ENCODE measurements around the gene MAP1S.
A peak's percentile ranks its signal among the peaks of the same experiment; 100 is the strongest.

MAP1S gene

GRCh38 chr19:17757125-17757524 lies 37.8 kb downstream of the MAP1S start:
- Histone ChIP-seq H3K4me1 (ENCODE audit: control insufficient read depth, insufficient read depth, low read length) (no peaks in the 10 kb centered on the region), H3K36me3 (ENCODE audit: control insufficient read depth, insufficient read depth, low read length) (no peaks in the 10 kb centered on the region)

GRCh38 chr19:17758515-17758914 lies 39.2 kb downstream of the MAP1S start:
- H3K9ac ChIP-seq (ENCODE audit: low read depth, low read length): no peak overlapping the region
- H3K36me3 ChIP-seq (ENCODE audit: control insufficient read depth, insufficient read depth, low read length): no peaks in the 10 kb centered on the region
- no peaks in the 10 kb centered on the region for H3K9me3 ChIP-seq (ENCODE audit: control insufficient read depth, insufficient read depth, low read length)
- no peaks in the 10 kb centered on the region for H3K4me1 ChIP-seq (ENCODE audit: control insufficient read depth, insufficient read depth, low read length)
- no peak overlapping the region for H3K4me3 ChIP-seq (ENCODE audit: low read depth, low read length)
- no peaks in the 10 kb centered on the region for H3K27me3 ChIP-seq (ENCODE audit: control insufficient read depth, insufficient read depth, low read length)

More at GRCh38 chr19:17757125-17757524, 37.8 kb downstream of the MAP1S start:
- no peaks in the 10 kb centered on the region for H3K9me3 ChIP-seq (ENCODE audit: control insufficient read depth, insufficient read depth, low read length)
- H3K9ac ChIP-seq (ENCODE audit: low read depth, low read length): no peak overlapping the region
- H3K27me3 ChIP-seq (ENCODE audit: control insufficient read depth, insufficient read depth, low read length): no peaks in the 10 kb centered on the region
- no peak overlapping the region for H3K4me3 ChIP-seq (ENCODE audit: low read depth, low read length)

GRCh38 chr19:17761148-17761547 lies 41.9 kb downstream of the MAP1S start:
- no peak overlapping the region for H3K9ac ChIP-seq (ENCODE audit: low read depth, low read length)
- H3K4me3 ChIP-seq (ENCODE audit: low read depth, low read length): no peak overlapping the region
- H3K36me3 ChIP-seq (ENCODE audit: control insufficient read depth, insufficient read depth, low read length): no peaks in the 10 kb centered on the region
- H3K4me1 ChIP-seq (ENCODE audit: control insufficient read depth, insufficient read depth, low read length): no peaks in the 10 kb centered on the region
- H3K9me3 ChIP-seq (ENCODE audit: control insufficient read depth, insufficient read depth, low read length): no peaks in the 10 kb centered on the region
- H3K27me3 ChIP-seq (ENCODE audit: control insufficient read depth, insufficient read depth, low read length): no peaks in the 10 kb centered on the region

GRCh38 chr19:17762505-17763229 lies 43.4 kb downstream of the MAP1S start:
- Histone ChIP-seq H3K4me1 (ENCODE audit: control insufficient read depth, insufficient read depth, low read length) (no peaks in the 10 kb centered on the region), H3K9me3 (ENCODE audit: control insufficient read depth, insufficient read depth, low read length) (no peaks in the 10 kb centered on the region), H3K9ac (ENCODE audit: low read depth, low read length) (no peak overlapping the region), H3K4me3 (ENCODE audit: low read depth, low read length) (peak overlapping the region; percentile 35), H3K27me3 (ENCODE audit: control insufficient read depth, insufficient read depth, low read length) (no peaks in the 10 kb centered on the region), H3K36me3 (ENCODE audit: control insufficient read depth, insufficient read depth, low read length) (no peaks in the 10 kb centered on the region)

GRCh38 chr19:17764348-17764747 lies 45.1 kb downstream of the MAP1S start:
- Histone ChIP-seq H3K4me3 (ENCODE audit: low read depth, low read length) (no peak overlapping the region), H3K9me3 (ENCODE audit: control insufficient read depth, insufficient read depth, low read length) (no peaks in the 10 kb centered on the region), H3K27me3 (ENCODE audit: control insufficient read depth, insufficient read depth, low read length) (no peaks in the 10 kb centered on the region), H3K9ac (ENCODE audit: low read depth, low read length) (no peak overlapping the region), H3K36me3 (ENCODE audit: control insufficient read depth, insufficient read depth, low read length) (no peaks in the 10 kb centered on the region), H3K4me1 (ENCODE audit: control insufficient read depth, insufficient read depth, low read length) (no peaks in the 10 kb centered on the region)

- Histone ChIP-seq H3K36me3 (ENCODE audit: control insufficient read depth, insufficient read depth, low read length) (no peaks in the 10 kb centered on the region), H3K4me3 (ENCODE audit: low read depth, low read length) (no peak overlapping the region), H3K4me1 (ENCODE audit: control insufficient read depth, insufficient read depth, low read length) (no peaks in the 10 kb centered on the region), H3K9me3 (ENCODE audit: control insufficient read depth, insufficient read depth, low read length) (no peaks in the 10 kb centered on the region), H3K9ac (ENCODE audit: low read depth, low read length) (no peak overlapping the region), H3K27me3 (ENCODE audit: control insufficient read depth, insufficient read depth, low read length) (no peaks in the 10 kb centered on the region)
Observed at GRCh38 chr19:17765069-17765618, 45.9 kb downstream of the MAP1S start.

- H3K36me3 ChIP-seq (ENCODE audit: control insufficient read depth, insufficient read depth, low read length): no peaks in the 10 kb centered on the region
- H3K4me1 ChIP-seq (ENCODE audit: control insufficient read depth, insufficient read depth, low read length): no peaks in the 10 kb centered on the region
- H3K9ac ChIP-seq (ENCODE audit: low read depth, low read length): no peak overlapping the region
- H3K9me3 ChIP-seq (ENCODE audit: control insufficient read depth, insufficient read depth, low read length): no peaks in the 10 kb centered on the region
- peak overlapping the region; percentile 27 for H3K4me3 ChIP-seq (ENCODE audit: low read depth, low read length)
- no peaks in the 10 kb centered on the region for H3K27me3 ChIP-seq (ENCODE audit: control insufficient read depth, insufficient read depth, low read length)
Observed at GRCh38 chr19:17766543-17767131, 47.4 kb downstream of the MAP1S start.

- no peaks in the 10 kb centered on the region for H3K9me3 ChIP-seq (ENCODE audit: control insufficient read depth, insufficient read depth, low read length)
- H3K9ac ChIP-seq (ENCODE audit: low read depth, low read length): no peak overlapping the region
- no peaks in the 10 kb centered on the region for H3K27me3 ChIP-seq (ENCODE audit: control insufficient read depth, insufficient read depth, low read length)
- H3K4me1 ChIP-seq (ENCODE audit: control insufficient read depth, insufficient read depth, low read length): no peaks in the 10 kb centered on the region
- H3K36me3 ChIP-seq (ENCODE audit: control insufficient read depth, insufficient read depth, low read length): peaks cover 5% of the 10 kb centered on the region
- H3K4me3 ChIP-seq (ENCODE audit: low read depth, low read length): no peak overlapping the region
Observed at GRCh38 chr19:17767559-17767958, 48.3 kb downstream of the MAP1S start.

GRCh38 chr19:17770613-17771012 lies 51.3 kb downstream of the MAP1S start:
- H3K9me3 ChIP-seq (ENCODE audit: control insufficient read depth, insufficient read depth, low read length): no peaks in the 10 kb centered on the region
- H3K4me3 ChIP-seq (ENCODE audit: low read depth, low read length): no peak overlapping the region
- H3K36me3 ChIP-seq (ENCODE audit: control insufficient read depth, insufficient read depth, low read length): peaks cover 5% of the 10 kb centered on the region
- H3K27me3 ChIP-seq (ENCODE audit: control insufficient read depth, insufficient read depth, low read length): no peaks in the 10 kb centered on the region
- H3K4me1 ChIP-seq (ENCODE audit: control insufficient read depth, insufficient read depth, low read length): no peaks in the 10 kb centered on the region
- no peak overlapping the region for H3K9ac ChIP-seq (ENCODE audit: low read depth, low read length)

- Histone ChIP-seq H3K4me3 (ENCODE audit: low read depth, low read length) (no peak overlapping the region), H3K9me3 (ENCODE audit: control insufficient read depth, insufficient read depth, low read length) (no peaks in the 10 kb centered on the region), H3K4me1 (ENCODE audit: control insufficient read depth, insufficient read depth, low read length) (no peaks in the 10 kb centered on the region), H3K27me3 (ENCODE audit: control insufficient read depth, insufficient read depth, low read length) (no peaks in the 10 kb centered on the region), H3K36me3 (ENCODE audit: control insufficient read depth, insufficient read depth, low read length) (peaks cover 5% of the 10 kb centered on the region), H3K9ac (ENCODE audit: low read depth, low read length) (no peak overlapping the region)
Observed at GRCh38 chr19:17772172-17772571, 52.9 kb downstream of the MAP1S start.

GRCh38 chr19:17775245-17775927 lies 56.1 kb downstream of the MAP1S start:
- peaks cover 2% of the 10 kb centered on the region for H3K4me1 ChIP-seq (ENCODE audit: control insufficient read depth, insufficient read depth, low read length)
- H3K9ac ChIP-seq (ENCODE audit: low read depth, low read length): no peak overlapping the region
- peaks cover 5% of the 10 kb centered on the region for H3K36me3 ChIP-seq (ENCODE audit: control insufficient read depth, insufficient read depth, low read length)
- H3K27me3 ChIP-seq (ENCODE audit: control insufficient read depth, insufficient read depth, low read length): no peaks in the 10 kb centered on the region
- no peaks in the 10 kb centered on the region for H3K9me3 ChIP-seq (ENCODE audit: control insufficient read depth, insufficient read depth, low read length)
- no peak overlapping the region for H3K4me3 ChIP-seq (ENCODE audit: low read depth, low read length)
